Measurements from ENCODE around the gene AFF3.

AFF3 gene

GRCh38 chr2:99926986-99927385 lies 215.4 kb downstream of the AFF3 start:
- no peak for TF ChIP-seq CTCF (conservative IDR thresholded peaks at IDR 0.05)
- H3K27ac ChIP-seq, result no peak overlapping the region

- no peak overlapping the region for H3K27ac ChIP-seq
- no peak for TF ChIP-seq CTCF (conservative IDR thresholded peaks at IDR 0.05)
Measured at GRCh38 chr2:99925960-99926359, 216.4 kb downstream of the AFF3 start.

GRCh38 chr2:99922664-99923063 lies 219.7 kb downstream of the AFF3 start:
- no peak for TF ChIP-seq CTCF (conservative IDR thresholded peaks at IDR 0.05)
- H3K27ac ChIP-seq, result no peak overlapping the region

GRCh38 chr2:99921903-99922302 lies 220.5 kb downstream of the AFF3 start:
- no peak overlapping the region for H3K27ac ChIP-seq
- no peak for TF ChIP-seq CTCF (conservative IDR thresholded peaks at IDR 0.05)

- TF ChIP-seq CTCF (conservative IDR thresholded peaks at IDR 0.05), result no peak
- H3K27ac ChIP-seq, result no peak overlapping the region
Measured at GRCh38 chr2:99918389-99918788, 224.0 kb downstream of the AFF3 start.

GRCh38 chr2:99915108-99915675 lies 227.2 kb downstream of the AFF3 start:
- TF ChIP-seq CTCF (conservative IDR thresholded peaks at IDR 0.05), result no peak
- H3K27ac ChIP-seq, result no peak overlapping the region

- no peak overlapping the region for H3K27ac ChIP-seq
Measured at GRCh38 chr2:99911736-99912135, 230.7 kb downstream of the AFF3 start.

More at GRCh38 chr2:99911736-99912135, 230.7 kb downstream of the AFF3 start:
- TF ChIP-seq CTCF (conservative IDR thresholded peaks at IDR 0.05), result no peak

All from VCaP (cell line).